ENCODE data around the gene CEP57.

- TF ChIP-seq, protein P1, sequence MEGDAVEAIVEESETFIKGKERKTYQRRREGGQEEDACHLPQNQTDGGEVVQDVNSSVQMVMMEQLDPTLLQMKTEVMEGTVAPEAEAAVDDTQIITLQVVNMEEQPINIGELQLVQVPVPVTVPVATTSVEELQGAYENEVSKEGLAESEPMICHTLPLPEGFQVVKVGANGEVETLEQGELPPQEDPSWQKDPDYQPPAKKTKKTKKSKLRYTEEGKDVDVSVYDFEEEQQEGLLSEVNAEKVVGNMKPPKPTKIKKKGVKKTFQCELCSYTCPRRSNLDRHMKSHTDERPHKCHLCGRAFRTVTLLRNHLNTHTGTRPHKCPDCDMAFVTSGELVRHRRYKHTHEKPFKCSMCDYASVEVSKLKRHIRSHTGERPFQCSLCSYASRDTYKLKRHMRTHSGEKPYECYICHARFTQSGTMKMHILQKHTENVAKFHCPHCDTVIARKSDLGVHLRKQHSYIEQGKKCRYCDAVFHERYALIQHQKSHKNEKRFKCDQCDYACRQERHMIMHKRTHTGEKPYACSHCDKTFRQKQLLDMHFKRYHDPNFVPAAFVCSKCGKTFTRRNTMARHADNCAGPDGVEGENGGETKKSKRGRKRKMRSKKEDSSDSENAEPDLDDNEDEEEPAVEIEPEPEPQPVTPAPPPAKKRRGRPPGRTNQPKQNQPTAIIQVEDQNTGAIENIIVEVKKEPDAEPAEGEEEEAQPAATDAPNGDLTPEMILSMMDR (IDR thresholded peaks at IDR 0.05), result no peak
- no peak for TF ChIP-seq POLR2A (IDR thresholded peaks at IDR 0.05)
These were observed 12.5 kb downstream of the CEP57 start for GRCh38 chr11:95802806-95803205.
